Pancreas (tissue), 10 donors: ENCODE data around the gene SULT6B1. TPM values are rescaled to one million over a fixed set of nuclear protein-coding genes. Genes with fewer than 3 reads are reported as not detected.
A peak's percentile ranks its signal among the peaks of the same experiment; 100 is the strongest.
"Not testable (repeated sequence)": the region's sequence is repeated elsewhere in the genome, so short reads cannot be mapped to it uniquely, and the experiment has no call there.

Experiments
- ATAC-seq, 4 donors: fragments of 200-7000 bp; cut with Tn5 transposase; one replicate each; pipeline versions ENCODE4 v1.8.0 to v1.9.1; 2020; ENCODE audit warnings: mild to moderate bottlenecking in 4 of 4, moderate library complexity in 4 of 4
- DNase-seq, 6 donors: peaks; one replicate each; pipeline ENCODE4 v3.0.0-alpha.2; 2020
- FAIRE-seq: peaks from 2 replicates; lab custom pipeline; 2012; peaks lifted over from hg19 to GRCh38; lab: Jason Lieb, UNC
- H3K27ac ChIP-seq, 4 donors: fragments of 200-600 bp; sonication (generic); 1 replicate in 3 of 4; 2 replicates in 1 of 4; pipeline versions ENCODE4 v1.5.0 to v1.8.0; 2020
- H3K27me3 ChIP-seq, 4 donors: fragments of 200-600 bp; one replicate each; pipeline ENCODE4 v1.8.0; 2021
- H3K36me3 ChIP-seq, 3 donors: fragments of 200-600 bp; sonication (generic) in 1 of 3; one replicate each; pipeline versions ENCODE4 v1.5.0 to v1.8.0; 2020 to 2021
- H3K4me1 ChIP-seq, 3 donors: fragments of 200-600 bp; one replicate each; pipeline ENCODE4 v1.8.0; 2021
- H3K4me3 ChIP-seq, 4 donors: fragments of 200-600 bp; sonication (generic) in 2 of 4; one replicate each; pipeline versions ENCODE4 v1.5.0 to v1.8.0; 2020 to 2021
- H3K9me3 ChIP-seq, 4 donors: fragments of 200-600 bp; one replicate each; pipeline ENCODE4 v1.8.0; 2021
- CTCF ChIP-seq, 4 donors: fragments of 200-600 bp; sonication (generic) in 3 of 4; IDR thresholded peaks; one replicate each; pipeline versions ENCODE4 v1.5.0 to v1.8.0; 2021; ENCODE audit warnings: antibody characterized with exemption in 4 of 4
- WGBS, 2 donors: extraction: QIAGEN DNeasy Blood & Tissue Kit; methylation state at CpG; one replicate each; pipeline ENCODE4 v1.1.7; 2013; 5-methylcytosine and 5-hydroxymethylcytosine counted together
- intact Hi-C, 3 donors: fragments of 100-400 bp; cut with DNase I; formaldehyde crosslinking; loops; one replicate each; pipeline versions ENCODE4 v1.11.1 to v1.14.2; 2022
- polyA plus RNA-seq, 2 donors: library from polyadenylated mRNA; stranded (reverse); fragments of 200-250 nt; gene quantifications; one replicate each; pipeline ENCODE4 v1.2.3, GENCODE V29; 2013
- total RNA-seq, 6 donors: library from RNA; stranded (reverse); fragmentation: NEBNext Ultra II Directional in 4 of 6; extraction: Animal tissue kit (Norgen Biotek cat#: 25700) in 4 of 6; gene quantifications; one replicate each; pipeline versions ENCODE4 v1.2.1 to v1.2.4, GENCODE V29; 2021 to 2023
- donor health status: healthy with polysubstance abuse.
- donor health status: DM: no; HTN: no; CAD: no; lungs with moderate emphysema.
- donor health status: DM: no; HTN: no; CAD: no.
- donor health status: control.
- donor health status: control.
- donor health status: Bipolar disorder and iron deficiency.
- donor health status: DM: yes; HTN: yes; CAD: no.
- donor health status: DM: no; HTN: no; CAD: no.
- donor health status: DM: no; HTN: no; CAD: no.
- donor health status: DM: yes; HTN: yes; CAD: no.

The SULT6B1 gene
- total and polyA plus RNA-seq, 8 donors = not detected

- intact Hi-C loops = no loop called here
Observed at GRCh38 chr2:37198681-37199065, 10.2 kb upstream of the SULT6B1 start.

GRCh38 chr2:37196320-37197195 lies 8.1 kb upstream of the SULT6B1 start, which contains the start of gene CEBPZOS:
Gene CEBPZOS (plus strand): TSS chr2:37196496. CDS start chr2:37199705, 3,209 bp downstream.
- FAIRE-seq (no peak), ATAC-seq (peak; percentile 92 to 96 (median 94)), DNase-seq (peak; percentile 75 to 96 (median 85))
- Histone ChIP-seq H3K36me3 (peaks cover 0 to 8% (median 5%) of the 10 kb centered on the region in 3 donors), H3K27ac (peak within 1 kb of the TSS; percentile 28 to 89 (median 79)), H3K27me3 (no peaks in the 10 kb centered on the region), H3K9me3 (no peaks in the 10 kb centered on the region), H3K4me3 (peak within 1 kb of the TSS; percentile 43 to 76 (median 64)), H3K4me1 (peaks cover 0 to 6% (median 0%) of the 10 kb centered on the region in 3 donors)
- WGBS, 2 donors = 0 to 1% methylated on average over 72 of the region's 72 CpGs
- intact Hi-C loops = no loop called here
- no peak for TF ChIP-seq CTCF (IDR thresholded peaks at IDR 0.05)

More at GRCh38 chr2:37198681-37199065, 10.2 kb upstream of the SULT6B1 start:
- FAIRE-seq (no peak), ATAC-seq (no peak), DNase-seq (no peak)
- no peaks in the 10 kb centered on the region for H3K9me3 ChIP-seq
- no peak overlapping the region for H3K4me3 ChIP-seq
- no peak for TF ChIP-seq CTCF (IDR thresholded peaks at IDR 0.05)
- no peaks in the 10 kb centered on the region for H3K27me3 ChIP-seq
- no peak overlapping the region for H3K27ac ChIP-seq
- peaks cover 0 to 6% (median 0%) of the 10 kb centered on the region in 3 donors for H3K4me1 ChIP-seq
- peaks cover 0 to 15% (median 13%) of the 10 kb centered on the region in 3 donors for H3K36me3 ChIP-seq
- whole genome bisulfite sequencing, 2 donors = 87 to 89% methylated on average over 8 of the region's 8 CpGs

GRCh38 chr2:37195862-37196319 lies 7.4 kb upstream of the SULT6B1 start:
- H3K27me3 ChIP-seq, DNase-seq, intact Hi-C loops, H3K4me1 ChIP-seq, H3K9me3 ChIP-seq, ATAC-seq, H3K36me3 ChIP-seq, FAIRE-seq: not testable (repeated sequence)
- Histone ChIP-seq H3K4me3 (peak overlapping the region; percentile 43 to 76 (median 64)), H3K27ac (peak overlapping the region; percentile 28 to 89 (median 79))
- 79% methylated on average over 20 of the region's 20 CpGs for WGBS, 2 donors

GRCh38 chr2:37192551-37192950 lies 4.1 kb upstream of the SULT6B1 start:
- no peak for ATAC-seq
- Histone ChIP-seq H3K36me3 (no peaks in the 10 kb centered on the region), H3K4me3 (no peak overlapping the region), H3K9me3 (no peaks in the 10 kb centered on the region), H3K4me1 (peaks cover 0 to 4% (median 0%) of the 10 kb centered on the region in 3 donors), H3K27ac (no peak overlapping the region), H3K27me3 (no peaks in the 10 kb centered on the region)
- WGBS, 2 donors = 81% methylated on average over 1 of the region's 1 CpG
- no peak for DNase-seq
- no peak for FAIRE-seq
- intact Hi-C loops = no loop called here
- no peak for TF ChIP-seq CTCF (IDR thresholded peaks at IDR 0.05)

- 82 to 87% methylated on average over 6 of the region's 6 CpGs for WGBS, 2 donors
- TF ChIP-seq CTCF (IDR thresholded peaks at IDR 0.05) = no peak
- no peak overlapping the region for H3K27ac ChIP-seq
- FAIRE-seq (no peak), DNase-seq (no peak), ATAC-seq (no peak)
- H3K9me3 ChIP-seq = no peaks in the 10 kb centered on the region
- H3K36me3 ChIP-seq = no peaks in the 10 kb centered on the region
- intact Hi-C loops = no loop called here
- no peak overlapping the region for H3K4me3 ChIP-seq
- no peaks in the 10 kb centered on the region for H3K27me3 ChIP-seq
- H3K4me1 ChIP-seq = no peaks in the 10 kb centered on the region
Observed at GRCh38 chr2:37191747-37192146, 3.3 kb upstream of the SULT6B1 start.
